Fibroblast of mammary gland (primary cell): ENCODE measurements around the gene DUOXA2.

Experiments used
- DNase-seq: peaks from one replicate; pipeline ENCODE4 v3.0.0-alpha.2; 2010; ENCODE audit warnings: low read depth
- H3K4me3 ChIP-seq: 2 replicates; pipeline ENCODE4 v1.5.1; 2011; ENCODE audit warnings: low read depth, mild to moderate bottlenecking, low read length, moderate library complexity; ENCODE audit not compliant: control insufficient read depth
- TF ChIP-seq, protein P1 (sequence below): conservative IDR thresholded peaks from 2 replicates; pipeline ENCODE4 v1.5.1; 2011; ENCODE audit warnings: low read depth, low read length, inconsistent platforms; ENCODE audit not compliant: control insufficient read depth, insufficient read depth

DUOXA2 gene

DNA sequence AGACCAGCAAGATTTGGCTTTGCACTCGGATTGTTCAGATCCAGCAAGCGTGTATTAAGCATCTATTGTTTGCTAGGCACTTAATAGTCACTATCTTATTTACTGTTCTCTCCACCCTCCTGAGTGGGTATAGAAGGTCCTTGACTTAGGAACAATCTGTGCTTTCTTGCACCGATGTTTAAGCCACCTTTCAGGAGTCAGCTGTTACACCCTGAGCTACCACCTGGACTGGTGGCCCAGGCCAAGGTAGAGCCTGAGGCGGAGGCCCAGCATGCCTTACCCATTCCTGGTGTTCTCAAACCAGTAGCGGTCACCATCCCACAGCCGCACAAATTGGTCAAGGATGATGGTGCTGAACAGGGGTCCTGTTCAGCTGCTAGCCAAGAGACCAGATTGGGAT, 25.6 kb downstream of the DUOXA2 start:
- DNase-seq: no peak
- no peak overlapping the region for H3K4me3 ChIP-seq
- TF ChIP-seq, protein P1, sequence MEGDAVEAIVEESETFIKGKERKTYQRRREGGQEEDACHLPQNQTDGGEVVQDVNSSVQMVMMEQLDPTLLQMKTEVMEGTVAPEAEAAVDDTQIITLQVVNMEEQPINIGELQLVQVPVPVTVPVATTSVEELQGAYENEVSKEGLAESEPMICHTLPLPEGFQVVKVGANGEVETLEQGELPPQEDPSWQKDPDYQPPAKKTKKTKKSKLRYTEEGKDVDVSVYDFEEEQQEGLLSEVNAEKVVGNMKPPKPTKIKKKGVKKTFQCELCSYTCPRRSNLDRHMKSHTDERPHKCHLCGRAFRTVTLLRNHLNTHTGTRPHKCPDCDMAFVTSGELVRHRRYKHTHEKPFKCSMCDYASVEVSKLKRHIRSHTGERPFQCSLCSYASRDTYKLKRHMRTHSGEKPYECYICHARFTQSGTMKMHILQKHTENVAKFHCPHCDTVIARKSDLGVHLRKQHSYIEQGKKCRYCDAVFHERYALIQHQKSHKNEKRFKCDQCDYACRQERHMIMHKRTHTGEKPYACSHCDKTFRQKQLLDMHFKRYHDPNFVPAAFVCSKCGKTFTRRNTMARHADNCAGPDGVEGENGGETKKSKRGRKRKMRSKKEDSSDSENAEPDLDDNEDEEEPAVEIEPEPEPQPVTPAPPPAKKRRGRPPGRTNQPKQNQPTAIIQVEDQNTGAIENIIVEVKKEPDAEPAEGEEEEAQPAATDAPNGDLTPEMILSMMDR: no peak

DNA sequence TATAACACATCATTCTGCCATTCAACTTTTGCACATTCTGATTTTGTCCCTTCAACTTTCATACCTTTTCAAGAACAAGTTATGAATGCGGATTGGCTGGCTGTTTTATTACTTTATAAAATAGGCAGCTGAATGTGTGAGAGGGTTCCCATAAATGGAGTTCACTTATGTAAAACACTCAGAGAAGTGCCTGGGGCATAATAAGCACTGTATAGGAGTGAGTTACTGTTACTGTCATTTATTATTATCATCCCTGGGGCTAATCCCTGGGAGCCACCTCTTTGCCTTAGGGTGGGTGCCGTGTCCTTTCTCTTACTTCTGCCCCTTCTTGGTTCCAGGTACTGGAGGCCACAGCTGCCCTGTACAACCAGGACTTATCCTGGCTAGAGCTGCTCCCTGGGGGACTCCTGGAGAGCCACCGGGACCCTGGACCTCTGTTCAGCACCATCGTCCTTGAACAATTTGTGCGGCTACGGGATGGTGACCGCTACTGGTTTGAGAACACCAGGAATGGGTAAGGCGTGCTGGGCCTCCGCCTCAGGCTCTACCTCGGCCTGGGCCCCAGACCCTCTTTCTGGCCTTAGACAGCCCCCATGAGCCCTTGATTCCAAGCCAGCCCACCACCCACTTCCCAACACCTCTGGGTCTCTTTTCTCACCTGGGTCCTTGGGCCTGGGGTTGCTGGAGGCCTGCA, 26.6 kb downstream of the DUOXA2 start:
- no peak for DNase-seq
- H3K4me3 ChIP-seq: no peak overlapping the region
- TF ChIP-seq, protein P1: no peak

DNA sequence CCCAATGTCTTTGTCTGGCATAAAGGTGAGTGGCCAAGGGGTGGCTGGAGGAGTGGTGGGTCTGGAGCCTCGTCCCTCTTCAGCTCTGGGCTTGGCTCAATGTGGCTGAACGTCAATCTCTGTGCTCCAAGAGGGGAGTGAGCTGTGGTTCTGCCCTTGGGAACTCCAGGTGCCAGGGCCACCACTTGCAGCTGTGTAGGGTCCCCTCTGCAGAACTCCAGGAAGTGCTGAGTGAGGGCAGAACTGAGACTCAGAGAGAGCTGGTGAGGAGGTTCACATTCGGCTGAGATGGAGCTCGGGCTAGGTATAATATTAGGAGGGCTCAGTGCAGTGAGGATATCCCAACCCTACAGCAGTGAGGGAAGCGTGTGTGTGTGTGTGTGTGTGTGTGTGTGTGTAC, 27.3 kb downstream of the DUOXA2 start:
- H3K4me3 ChIP-seq: no peak overlapping the region
- DNase-seq: no peak
- TF ChIP-seq, protein P1: no peak

DNA sequence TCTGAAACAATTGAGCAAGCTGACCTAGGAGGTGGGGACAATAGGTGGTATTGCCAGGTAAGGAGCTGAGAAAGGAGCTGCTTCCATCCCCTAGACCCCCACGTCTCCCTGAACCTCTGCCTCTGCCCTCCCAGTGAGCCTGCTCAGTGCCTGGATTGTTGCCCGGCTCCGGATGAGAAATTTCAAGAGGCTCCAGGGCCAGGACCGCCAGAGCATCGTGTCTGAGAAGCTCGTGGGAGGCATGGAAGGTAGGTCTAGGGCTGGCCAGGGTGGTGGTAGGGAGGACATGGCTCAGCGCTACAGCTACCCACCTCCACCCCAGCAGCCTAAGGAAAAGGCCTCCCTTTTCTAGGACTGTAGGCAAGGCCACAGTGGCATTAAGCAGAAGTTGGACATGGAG, 28.9 kb downstream of the DUOXA2 start:
- no peak for DNase-seq
- no peak overlapping the region for H3K4me3 ChIP-seq
- TF ChIP-seq, protein P1: no peak

DNA sequence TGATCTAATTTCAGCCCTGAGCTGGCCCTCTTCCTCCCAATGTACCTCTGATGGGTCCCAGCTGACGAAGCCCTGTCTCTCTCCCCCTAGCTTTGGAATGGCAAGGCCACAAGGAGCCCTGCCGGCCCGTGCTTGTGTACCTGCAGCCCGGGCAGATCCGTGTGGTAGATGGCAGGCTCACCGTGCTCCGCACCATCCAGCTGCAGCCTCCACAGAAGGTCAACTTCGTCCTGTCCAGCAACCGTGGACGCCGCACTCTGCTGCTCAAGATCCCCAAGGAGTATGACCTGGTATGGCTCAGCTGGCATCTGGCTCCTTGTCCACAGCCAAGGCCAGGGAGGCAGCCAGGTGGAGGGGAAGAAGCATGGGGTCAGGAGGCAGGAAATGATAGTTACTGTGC, 29.8 kb downstream of the DUOXA2 start:
- TF ChIP-seq, protein P1: no peak
- no peak for DNase-seq

DNA sequence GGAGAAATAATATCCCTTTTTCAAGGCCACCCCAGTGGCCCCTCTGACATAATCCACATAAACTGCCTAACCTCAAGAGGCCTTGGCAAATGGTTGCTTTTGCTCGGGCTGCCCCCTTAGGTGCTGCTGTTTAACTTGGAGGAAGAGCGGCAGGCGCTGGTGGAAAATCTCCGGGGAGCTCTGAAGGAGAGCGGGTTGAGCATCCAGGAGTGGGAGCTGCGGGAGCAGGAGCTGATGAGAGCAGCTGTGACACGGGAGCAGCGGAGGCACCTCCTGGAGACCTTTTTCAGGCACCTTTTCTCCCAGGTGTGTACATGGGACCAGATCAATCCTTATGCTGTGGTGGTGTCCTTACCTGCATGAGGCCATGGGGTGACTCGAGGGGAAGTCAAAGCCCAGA, 30.6 kb downstream of the DUOXA2 start:
- no peak overlapping the region for H3K4me3 ChIP-seq
- no peak for DNase-seq
- TF ChIP-seq, protein P1: no peak

More for the DNA sequence above, 29.8 kb downstream of the DUOXA2 start:
- no peak overlapping the region for H3K4me3 ChIP-seq
